GM18499 (cell line): ENCODE results near the gene KIRREL3.
"Not testable (repeated sequence)": the region's sequence is repeated elsewhere in the genome, so short reads cannot be mapped to it uniquely, and the experiment has no call there.

Experiments
- ATAC-seq: cut with Tn5 transposase; IDR thresholded peaks from one replicate; pipeline ENCODE4 v1.9.1; 2021; ENCODE audit warnings: moderate number of reproducible peaks; ENCODE audit not compliant: insufficient read depth, unreplicated experiment

Gene KIRREL3

DNA sequence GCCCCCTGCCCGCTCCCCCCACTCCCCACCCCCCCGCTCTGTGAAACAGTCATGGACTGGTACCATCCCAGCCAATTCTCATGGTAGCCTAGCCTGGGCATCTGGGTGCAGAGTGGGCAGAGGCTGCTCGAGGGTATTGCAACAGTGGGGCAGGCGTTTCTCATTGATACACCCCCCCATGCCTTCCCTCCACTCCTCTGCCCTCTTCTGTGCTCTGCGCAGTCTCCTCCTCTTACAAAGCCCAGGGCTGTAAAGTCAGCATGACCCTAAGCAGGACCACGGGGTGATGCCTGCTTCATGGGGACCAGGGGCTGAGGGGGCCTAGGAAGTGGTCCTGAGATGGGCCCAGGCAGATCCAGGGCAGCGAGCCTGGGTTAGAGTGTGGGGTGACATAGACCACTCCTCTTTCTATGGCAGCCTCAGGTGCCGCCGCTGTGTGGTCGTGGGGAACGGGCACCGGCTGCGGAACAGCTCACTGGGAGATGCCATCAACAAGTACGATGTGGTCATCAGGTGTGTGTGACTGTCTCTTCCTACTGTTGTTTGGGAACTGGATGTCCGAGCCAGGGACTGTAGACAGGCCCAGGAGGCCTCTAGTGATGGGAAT lies 592.8 kb downstream of the KIRREL3 start:
- no peak for ATAC-seq

DNA sequence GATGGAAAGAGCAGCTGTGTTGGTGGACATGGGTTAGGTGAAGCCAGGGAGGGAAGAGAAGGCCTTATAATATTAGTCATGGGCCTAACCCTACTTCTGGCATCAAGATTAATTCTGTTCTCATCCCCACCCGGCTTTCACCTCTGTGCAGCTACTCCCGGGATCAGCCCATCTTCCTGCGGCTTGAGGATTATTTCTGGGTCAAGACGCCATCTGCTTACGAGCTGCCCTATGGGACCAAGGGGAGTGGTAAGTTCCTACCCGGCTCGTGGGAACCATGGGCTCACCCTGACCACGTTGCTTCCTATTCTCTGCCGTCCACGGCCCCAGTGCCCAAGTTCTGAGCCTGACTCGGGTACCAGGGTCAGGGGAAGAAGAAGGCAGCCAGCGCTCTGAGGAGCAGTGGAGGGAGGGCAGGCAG lies 593.5 kb downstream of the KIRREL3 start:
- no peak for ATAC-seq

DNA sequence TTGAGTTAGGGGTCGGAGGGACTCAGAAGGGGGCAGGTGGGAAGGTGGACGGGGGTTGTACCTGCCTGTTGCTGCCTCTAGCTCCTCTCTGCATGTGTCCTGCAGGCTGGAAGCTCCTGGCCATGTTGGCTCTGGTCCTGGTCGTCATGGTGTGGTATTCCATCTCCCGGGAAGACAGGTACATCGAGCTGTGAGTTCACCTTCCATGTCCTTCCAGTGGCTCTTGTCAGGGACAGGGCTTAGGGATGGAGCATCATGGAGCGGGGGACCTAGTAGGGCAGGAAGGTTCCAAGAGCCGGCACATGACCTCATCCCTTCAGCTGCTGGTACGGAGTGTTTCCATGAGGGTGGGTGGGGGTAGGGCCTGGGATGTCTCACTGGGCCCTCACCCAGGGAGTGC lies 594.2 kb downstream of the KIRREL3 start:
- no peak for ATAC-seq

DNA sequence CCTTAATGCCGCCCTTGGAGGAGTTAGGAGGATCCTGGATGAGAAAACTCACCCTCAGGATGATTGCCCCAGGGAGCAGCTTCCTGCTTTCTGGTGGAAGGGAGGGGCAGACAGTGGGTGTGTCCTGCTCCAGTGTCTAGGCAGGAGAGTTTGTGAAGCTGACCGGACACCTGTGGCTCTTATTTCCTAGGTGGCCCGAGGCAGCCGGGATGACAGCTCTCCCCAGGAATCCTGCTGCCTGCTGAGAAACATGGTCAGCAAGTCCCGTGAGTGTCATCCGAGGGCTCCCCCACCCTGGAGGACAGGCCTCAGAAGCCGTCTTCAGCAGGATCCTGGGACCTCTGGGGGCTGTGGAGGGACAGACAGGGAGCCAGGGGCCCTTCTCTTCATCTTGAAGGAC lies 594.7 kb downstream of the KIRREL3 start:
- ATAC-seq: no peak

DNA sequence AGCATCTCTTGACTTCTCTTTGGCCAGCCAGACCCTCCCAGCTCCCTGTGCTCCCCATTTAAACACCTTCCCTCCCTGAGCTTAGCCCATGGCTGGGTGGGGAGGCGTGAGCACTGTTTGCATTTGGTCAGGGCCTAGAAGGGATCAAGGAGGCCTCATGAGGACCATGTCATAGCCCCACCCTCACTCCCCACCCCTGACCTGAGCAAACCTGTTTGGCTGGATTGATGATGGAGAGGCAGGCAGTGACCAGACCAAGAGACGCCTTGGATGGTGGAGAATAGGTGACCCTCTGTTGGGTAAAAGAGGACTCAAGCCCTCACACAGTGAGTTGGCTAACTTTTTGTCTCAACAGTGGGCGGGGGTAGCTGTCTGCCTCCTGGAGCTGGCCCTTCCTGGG lies 595.2 kb downstream of the KIRREL3 start:
- ATAC-seq: no peak

DNA sequence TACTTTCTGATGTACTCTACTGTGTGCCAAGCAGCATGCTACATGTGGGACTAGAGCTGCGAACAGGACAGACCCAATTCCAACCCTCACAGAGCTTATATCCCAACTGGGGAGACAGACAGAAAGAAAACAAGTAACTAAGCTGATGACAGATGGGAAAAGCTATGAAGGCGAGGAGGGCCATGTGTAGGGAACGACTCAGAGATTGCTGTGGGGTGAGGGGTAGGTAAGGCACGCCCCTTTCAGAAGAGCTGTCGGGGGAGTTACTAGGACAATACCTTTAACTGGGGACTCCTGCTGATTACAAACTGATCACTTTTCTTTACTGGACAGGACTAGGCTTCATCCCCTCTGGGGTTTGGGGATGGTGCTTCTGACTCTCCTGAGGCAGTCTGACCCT lies 596.2 kb downstream of the KIRREL3 start:
- no peak for ATAC-seq

DNA sequence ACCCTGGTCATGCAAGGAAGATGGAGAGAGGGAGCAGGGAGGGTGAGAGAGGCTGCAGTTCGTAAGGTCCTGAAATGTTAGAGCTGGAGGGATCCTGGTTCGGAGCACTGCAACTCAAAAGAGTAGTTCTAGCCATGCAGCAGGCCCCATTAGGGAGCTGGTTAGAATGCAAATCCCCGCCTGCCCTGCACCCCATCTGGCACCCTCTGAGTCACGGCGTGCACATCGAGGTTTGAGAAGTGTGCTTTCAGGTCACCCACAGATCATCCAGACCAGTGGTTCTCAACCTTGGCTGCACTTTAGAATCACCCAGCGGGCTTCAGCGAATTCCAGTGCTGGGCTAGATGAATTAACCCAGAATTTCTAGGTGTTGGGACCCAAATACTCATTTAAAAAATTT lies 596.9 kb downstream of the KIRREL3 start:
- peak; percentile 89 for ATAC-seq

DNA sequence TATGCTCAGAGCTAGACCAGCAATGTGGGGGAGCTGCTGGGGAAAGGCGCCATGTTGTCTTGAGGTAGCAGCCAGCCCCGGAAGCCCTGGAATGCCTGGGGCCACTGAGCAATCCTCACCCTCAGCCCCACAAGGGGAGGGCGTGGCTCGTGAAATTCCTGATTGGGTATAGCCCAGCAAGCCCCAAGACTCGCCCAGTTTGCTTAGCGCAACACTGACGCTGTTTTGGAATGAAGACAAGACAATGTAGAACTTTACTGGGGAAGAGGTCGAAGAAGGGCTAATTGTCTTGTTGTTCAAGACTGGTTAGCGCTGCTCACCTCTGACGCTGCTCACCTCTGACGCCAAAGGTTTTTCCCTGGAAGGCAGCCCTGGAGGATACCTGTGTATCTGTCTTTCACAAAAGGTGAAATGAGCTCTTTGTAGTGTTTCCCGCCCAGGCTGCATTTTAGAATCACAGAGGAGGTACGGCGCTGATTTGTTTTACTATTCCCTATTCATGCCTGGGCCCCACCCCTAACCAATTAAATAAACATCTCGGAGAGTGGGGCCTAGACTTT lies 597.5 kb downstream of the KIRREL3 start:
- no peak for ATAC-seq

DNA sequence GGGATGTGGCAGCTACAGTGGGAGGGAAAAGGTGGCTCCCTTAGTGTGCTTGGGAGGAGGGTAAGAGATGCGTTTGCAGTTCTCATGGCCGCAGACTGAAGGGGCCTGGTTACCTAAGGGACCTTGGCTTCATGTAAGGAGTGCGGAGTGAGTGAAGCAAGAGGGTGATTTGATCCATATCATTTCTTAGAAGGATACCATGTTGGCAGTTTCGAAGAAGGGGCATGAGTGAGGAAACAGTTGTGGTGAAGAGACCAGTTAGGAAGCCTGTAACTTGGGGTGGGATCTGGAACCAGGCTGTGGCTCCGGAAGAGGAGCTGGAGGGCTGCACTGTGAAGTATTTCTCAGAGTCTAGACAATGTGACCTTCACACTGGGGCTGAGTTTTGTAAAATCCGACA lies 600.1 kb downstream of the KIRREL3 start:
- no peak for ATAC-seq

DNA sequence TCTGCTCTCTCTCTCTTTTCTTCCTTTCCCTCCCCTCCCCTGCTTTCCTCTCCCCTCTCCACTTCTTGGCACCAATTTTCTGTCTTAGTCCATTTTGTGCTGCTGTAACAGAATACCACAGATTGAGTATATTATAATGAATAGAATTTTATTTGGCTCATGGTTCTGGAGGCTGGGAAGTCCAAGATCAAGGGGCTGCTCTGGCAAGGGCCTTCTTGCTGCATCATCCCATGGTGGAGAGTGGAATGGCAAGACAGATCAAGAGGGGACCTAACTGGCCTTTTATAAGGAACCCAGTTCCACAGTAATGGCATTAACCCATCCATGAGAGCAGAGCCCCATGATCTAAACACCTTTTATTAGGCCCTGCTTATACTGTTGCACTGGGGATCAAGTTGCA lies 600.6 kb downstream of the KIRREL3 start:
- ATAC-seq: no peak

DNA sequence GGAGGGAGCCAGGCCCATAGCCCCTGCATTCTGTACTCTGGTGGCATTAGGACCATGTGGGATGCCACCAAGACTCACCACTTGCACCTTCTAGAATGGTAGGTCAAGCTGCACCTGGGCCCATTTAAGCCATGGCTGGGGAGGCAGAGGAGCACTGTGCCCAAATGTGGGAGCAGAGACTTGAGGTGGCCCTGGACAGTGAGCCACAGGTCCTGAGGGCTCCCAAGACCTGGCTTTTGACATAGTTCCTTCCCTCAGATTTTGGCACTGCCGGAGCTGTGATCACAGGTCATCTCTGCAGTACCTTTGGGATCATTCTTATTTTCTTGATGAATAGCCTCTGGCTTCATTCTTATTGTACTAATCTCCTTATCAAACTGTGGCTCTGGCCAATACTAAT lies 601.8 kb downstream of the KIRREL3 start:
- no peak for ATAC-seq

DNA sequence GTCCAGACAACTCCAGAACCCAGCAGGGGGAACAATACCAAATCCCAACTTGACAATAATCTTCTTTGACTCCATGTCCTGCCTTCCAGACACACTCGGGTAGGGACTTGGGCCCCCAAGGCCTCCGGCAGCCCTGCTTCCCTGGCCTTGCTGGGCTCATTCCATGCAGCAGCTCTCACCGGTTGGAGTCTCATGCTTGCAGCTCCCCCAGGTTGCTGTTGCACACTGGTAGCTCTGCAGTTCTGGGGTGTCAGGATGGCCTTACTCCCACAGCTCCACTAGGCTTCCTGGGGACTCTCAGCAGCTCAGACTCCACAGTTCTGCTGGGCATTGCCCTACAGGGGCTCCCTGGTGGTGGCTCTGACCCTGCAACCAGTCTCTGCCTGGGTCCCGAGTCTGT lies 602.3 kb downstream of the KIRREL3 start:
- ATAC-seq: no peak

DNA sequence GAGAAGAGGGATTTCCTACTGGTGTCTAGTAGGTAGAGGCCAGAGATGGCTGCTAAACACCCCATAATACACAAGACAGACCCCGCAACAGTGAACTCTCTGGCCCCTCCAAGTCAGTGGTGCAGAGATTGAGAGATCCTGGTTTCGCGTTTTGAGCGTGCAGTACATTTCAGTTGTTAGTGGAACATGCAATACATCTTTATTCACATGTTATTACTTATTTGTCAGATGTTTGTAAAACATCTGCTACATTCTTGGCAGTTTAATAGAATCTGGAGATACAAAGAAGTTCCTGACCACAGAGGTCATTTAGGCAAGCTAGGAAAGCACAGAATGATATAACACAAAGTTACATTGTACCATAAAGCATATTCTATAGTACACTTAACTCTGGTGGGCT lies 603.6 kb downstream of the KIRREL3 start:
- ATAC-seq: no peak

DNA sequence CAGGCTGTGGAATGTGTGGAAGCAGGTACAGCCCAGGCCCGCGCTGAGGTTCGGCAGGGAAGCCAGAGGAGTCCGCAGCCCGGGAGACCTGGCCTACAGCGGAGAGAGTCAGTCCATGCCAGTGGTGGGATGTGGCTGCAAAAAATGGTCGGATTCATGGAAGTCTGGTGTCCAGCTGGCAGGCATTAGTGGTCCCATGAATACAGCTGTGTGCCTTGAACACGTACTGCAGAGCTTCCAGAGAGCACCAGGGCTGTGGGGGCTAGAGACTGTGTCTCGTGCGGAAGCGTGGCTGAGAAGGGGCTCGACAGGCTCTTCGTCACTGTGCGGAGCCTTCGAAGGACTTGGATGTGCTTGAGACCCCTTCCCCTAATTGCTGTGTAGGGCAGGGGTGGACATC lies 604.3 kb downstream of the KIRREL3 start:
- not testable (repeated sequence) for ATAC-seq

DNA sequence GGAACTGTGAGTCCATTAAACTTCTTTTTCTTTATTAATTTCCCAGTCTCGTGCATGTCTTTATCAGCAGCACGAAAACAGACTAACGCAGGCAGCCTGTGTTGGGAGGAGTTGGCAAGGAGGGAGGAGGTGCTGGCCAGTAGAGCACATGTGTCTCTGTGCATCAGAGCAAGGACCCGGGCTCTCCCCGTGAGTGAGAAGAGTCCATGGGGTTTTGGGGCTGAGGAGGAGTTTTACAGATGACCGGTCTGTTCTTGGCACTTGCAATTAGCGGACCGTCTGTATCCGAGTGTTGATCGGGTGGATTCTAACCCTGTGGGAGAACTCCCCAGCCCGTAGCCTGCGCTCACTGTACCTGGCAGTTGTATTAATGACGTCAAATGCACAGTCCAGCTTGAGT lies 604.8 kb downstream of the KIRREL3 start:
- ATAC-seq: not testable (repeated sequence)

DNA sequence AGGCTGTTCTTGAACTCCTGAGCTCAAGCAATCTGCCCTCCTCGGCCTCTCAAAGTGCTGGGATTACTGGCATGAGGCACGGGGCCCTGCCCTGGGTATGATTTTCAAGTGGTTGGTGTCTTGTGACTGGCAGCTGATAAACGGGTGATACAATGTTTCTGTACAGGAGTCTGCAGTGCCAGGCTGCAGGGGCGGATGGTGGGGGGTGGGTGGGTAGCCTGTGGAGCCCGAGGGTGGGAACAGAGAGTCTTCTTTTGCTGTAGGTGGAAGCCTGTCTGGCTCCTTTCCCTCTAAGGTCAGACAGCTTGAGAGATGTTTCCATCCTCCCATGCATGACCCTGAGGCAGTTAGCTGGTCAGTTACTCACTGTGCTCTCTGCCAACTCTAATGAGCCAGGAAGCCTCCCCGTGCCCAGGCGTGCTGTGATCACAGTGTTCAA lies 605.9 kb downstream of the KIRREL3 start:
- not testable (repeated sequence) for ATAC-seq

DNA sequence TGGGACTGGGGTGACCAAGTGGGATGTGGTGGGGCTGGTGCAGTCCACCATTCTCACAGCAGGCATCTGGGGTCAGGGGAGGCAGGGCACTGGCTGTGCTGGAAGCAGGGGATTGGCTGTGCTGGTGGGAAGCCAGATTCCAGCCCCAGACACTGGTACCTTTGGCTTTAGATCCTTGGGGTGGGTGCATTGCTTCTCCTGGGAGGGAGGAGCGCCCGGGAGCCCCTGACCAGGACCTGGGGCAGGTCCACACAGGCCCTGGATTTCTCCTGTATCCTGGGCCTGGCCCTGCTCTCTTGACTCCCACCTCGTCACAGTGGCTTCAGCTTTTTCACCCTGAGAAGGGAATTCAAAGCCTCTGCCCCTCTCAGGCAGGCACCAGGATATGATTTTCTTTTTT lies 606.5 kb downstream of the KIRREL3 start:
- ATAC-seq: no peak

DNA sequence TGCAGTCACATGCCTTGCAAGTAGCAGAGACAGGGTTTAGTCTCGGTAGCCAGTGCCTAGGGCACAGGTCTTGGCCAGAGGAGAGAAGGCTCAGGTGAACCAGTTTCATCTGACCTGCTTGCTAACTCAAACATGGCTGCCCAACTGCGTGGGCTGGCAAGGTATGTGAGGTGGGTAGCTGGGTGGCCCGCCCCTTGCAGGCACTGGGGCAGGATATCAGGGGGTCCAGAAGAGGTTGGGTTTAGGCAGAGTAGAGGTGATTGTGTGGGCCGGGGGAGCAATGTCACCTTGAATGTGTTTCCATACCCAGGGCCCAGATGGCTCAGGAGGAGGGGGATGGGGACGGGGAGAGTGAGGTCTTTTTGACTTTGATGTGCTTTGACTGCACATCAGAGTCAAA lies 607.4 kb downstream of the KIRREL3 start:
- no peak for ATAC-seq

DNA sequence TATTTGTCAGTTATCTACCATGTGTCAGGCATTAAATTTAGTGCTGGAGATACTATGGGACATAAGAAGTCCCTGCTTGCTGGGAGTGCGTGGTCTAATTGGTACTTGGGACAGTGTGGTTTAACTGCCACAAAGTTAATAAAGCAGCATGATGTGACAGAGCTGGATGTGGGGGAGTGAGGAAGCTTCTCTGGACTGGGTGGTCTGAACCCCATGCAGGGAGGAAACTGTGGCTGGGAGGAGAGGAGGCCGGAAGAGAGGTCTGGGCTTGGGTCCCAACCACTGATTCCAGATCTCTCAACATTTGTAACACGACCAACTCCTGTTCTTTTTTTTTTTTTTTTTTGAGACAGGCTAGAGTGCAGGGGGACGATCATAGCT lies 607.9 kb downstream of the KIRREL3 start:
- ATAC-seq: no peak

DNA sequence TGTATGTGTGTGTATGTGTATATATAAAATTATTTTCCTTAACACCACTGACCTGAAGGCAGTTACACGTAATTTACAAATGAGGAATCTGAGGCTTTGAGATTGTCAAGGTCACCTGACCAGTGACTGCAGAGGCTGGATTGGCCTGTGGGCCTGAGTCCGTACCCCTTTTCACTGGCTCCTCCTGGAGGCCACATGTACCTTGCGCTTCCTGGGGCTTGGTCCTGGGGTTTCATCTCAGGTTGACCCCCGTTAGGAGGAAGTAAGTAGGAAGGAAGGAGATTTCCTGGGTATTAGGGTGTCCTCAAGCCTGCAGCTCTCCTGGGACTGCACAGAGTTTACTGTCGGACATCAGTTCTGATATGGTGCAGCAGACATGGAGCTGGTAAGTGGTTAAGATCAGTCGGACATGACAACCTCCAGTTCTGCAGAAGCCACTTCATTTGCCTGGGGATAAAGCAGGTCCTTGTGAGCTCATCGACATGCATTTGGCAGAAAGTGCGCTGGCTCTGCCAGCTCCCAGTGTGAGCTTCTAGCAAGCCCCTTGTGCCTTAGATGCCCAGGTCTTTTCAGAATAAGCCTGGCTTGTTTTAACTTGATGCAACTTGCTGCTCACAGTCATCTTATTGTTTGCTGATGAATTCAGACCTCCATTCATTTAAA lies 608.5 kb downstream of the KIRREL3 start:
- peak; percentile 49 for ATAC-seq

DNA sequence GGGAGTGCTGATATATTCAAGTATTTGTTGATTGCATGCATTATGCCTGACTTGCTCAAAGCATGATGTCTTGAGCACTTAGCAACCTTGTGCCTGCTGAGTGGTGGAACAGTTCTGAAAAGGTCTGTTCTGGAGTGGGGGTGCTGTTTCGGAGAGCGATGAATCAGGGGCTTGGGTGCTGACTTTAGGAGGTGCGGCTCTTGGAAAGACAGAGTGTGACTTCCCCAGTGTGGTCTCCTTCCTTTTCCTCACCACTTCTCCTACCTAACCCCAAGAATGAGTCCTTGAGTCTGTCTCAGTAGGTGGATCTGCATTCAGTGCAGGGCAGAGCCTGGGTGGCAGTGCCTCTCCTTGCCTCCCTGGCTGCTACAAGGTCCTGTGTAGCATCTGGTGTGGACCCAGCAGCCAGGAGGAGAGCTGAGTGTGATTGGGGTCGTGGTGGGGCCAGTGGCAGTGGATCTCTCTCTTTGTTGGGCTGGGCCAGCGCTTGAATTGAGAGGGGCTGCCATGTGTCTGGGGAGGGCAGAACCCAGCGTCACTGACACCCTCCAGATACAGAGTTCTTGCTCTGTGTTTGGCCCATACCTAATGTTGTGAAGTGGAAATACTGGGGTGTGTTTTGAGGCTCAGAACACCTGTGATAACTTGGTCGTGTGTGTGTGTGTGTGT lies 609.1 kb downstream of the KIRREL3 start:
- no peak for ATAC-seq
